SK-N-SH treated with all-trans-retinoic acid at 6 μM for 48 hours (cell line): ENCODE results near the gene RAB18.

Experiments
- ATAC-seq: fragments of 200-7000 bp; cut with Tn5 transposase; 3 replicates; pipeline ENCODE4 v1.9.1; 2020; ENCODE audit warnings: mild to moderate bottlenecking, moderate library complexity
- BACH2 ChIP-seq: fragments of 250-450 bp; sonication (Bioruptor Pico); IDR thresholded peaks from 2 replicates; pipeline ENCODE4 v1.9.0; 2021; ENCODE audit warnings: mild to moderate bottlenecking, borderline replicate concordance
- CSDC2 ChIP-seq: fragments of 250-450 bp; sonication (Bioruptor Pico); IDR thresholded peaks from 2 replicates; pipeline ENCODE4 v1.5.0; 2020; ENCODE audit warnings: mild to moderate bottlenecking, moderate library complexity
- CSRNP3 ChIP-seq: fragments of 250-450 bp; sonication (Bioruptor Pico); IDR thresholded peaks from 2 replicates; pipeline ENCODE4 v1.5.1; 2021; ENCODE audit warnings: mild to moderate bottlenecking, moderate library complexity
- GLIS3 ChIP-seq: fragments of 250-450 bp; sonication (Bioruptor Pico); IDR thresholded peaks from 2 replicates; pipeline ENCODE4 v1.5.0; 2020; ENCODE audit warnings: mild to moderate bottlenecking, moderate library complexity
- ISL1 ChIP-seq: fragments of 250-450 bp; sonication (Bioruptor Pico); IDR thresholded peaks from 2 replicates; pipeline ENCODE4 v2.1.2; 2022; ENCODE audit warnings: mild to moderate bottlenecking, moderate library complexity
- POU6F1 ChIP-seq: fragments of 250-450 bp; sonication (Bioruptor Pico); IDR thresholded peaks from 2 replicates; pipeline ENCODE4 v1.8.0; 2021; ENCODE audit warnings: low read depth, mild to moderate bottlenecking, moderate library complexity, borderline replicate concordance
- PPARA ChIP-seq: fragments of 250-450 bp; sonication (Bioruptor Pico); IDR thresholded peaks from 2 replicates; pipeline ENCODE4 v1.5.0; 2020; ENCODE audit warnings: mild to moderate bottlenecking, borderline replicate concordance
- RARB ChIP-seq: fragments of 250-450 bp; sonication (Bioruptor Pico); IDR thresholded peaks from 2 replicates; pipeline ENCODE4 v1.8.0; 2021; ENCODE audit warnings: mild to moderate bottlenecking, moderate library complexity
- SNAI2 ChIP-seq: fragments of 250-450 bp; sonication (Bioruptor Pico); IDR thresholded peaks from 2 replicates; pipeline ENCODE4 v1.5.0; 2020; ENCODE audit warnings: mild to moderate bottlenecking, moderate library complexity
- TCF4 ChIP-seq: fragments of 250-450 bp; sonication (Bioruptor Pico); IDR thresholded peaks from 2 replicates; pipeline ENCODE4 v1.8.0; 2021; ENCODE audit warnings: mild to moderate bottlenecking, moderate library complexity, borderline replicate concordance
- TOX ChIP-seq: fragments of 250-450 bp; sonication (Bioruptor Pico); IDR thresholded peaks from 2 replicates; pipeline ENCODE4 v1.8.0; 2021; ENCODE audit warnings: mild to moderate bottlenecking, moderate library complexity, borderline replicate concordance
- TSHZ2 ChIP-seq: fragments of 250-450 bp; sonication (Bioruptor Pico); IDR thresholded peaks from 2 replicates; pipeline ENCODE4 v1.5.0; 2020; ENCODE audit warnings: mild to moderate bottlenecking, moderate library complexity
- ZC3H10 ChIP-seq: fragments of 250-450 bp; sonication (Bioruptor Pico); IDR thresholded peaks from 2 replicates; pipeline ENCODE4 v1.5.1; 2021; ENCODE audit warnings: mild to moderate bottlenecking, moderate library complexity
- ZFP3 ChIP-seq: fragments of 250-450 bp; sonication (Bioruptor Pico); IDR thresholded peaks from 2 replicates; pipeline ENCODE4 v1.5.0; 2020; ENCODE audit warnings: mild to moderate bottlenecking, moderate library complexity
- ZFP30 ChIP-seq: fragments of 450-650 bp; formaldehyde crosslinking; IDR thresholded peaks from 2 replicates; pipeline ENCODE4 v1.5.0; 2022; ENCODE audit warnings: mild to moderate bottlenecking, moderate library complexity
- ZNF565 ChIP-seq: fragments of 450-650 bp; formaldehyde crosslinking; conservative IDR thresholded peaks from 2 replicates; pipeline ENCODE4 v1.5.0; 2020; ENCODE audit warnings: low read depth, mild to moderate bottlenecking, moderate library complexity
- ZNF70 ChIP-seq: fragments of 450-650 bp; formaldehyde crosslinking; IDR thresholded peaks from 2 replicates; pipeline ENCODE4 v1.5.0; 2020; ENCODE audit warnings: mild to moderate bottlenecking, moderate library complexity
- ZNF8 ChIP-seq: fragments of 450-650 bp; formaldehyde crosslinking; IDR thresholded peaks from 2 replicates; pipeline ENCODE4 v1.5.0; 2020; ENCODE audit warnings: mild to moderate bottlenecking, moderate library complexity
- TF ChIP-seq, protein P1 (sequence below): fragments of 250-450 bp; sonication (Bioruptor Pico); IDR thresholded peaks from 2 replicates; pipeline ENCODE4 v1.8.0; 2020; ENCODE audit warnings: mild to moderate bottlenecking, moderate library complexity, borderline replicate concordance
- TF ChIP-seq, protein P2 (sequence below): fragments of 250-450 bp; sonication (Bioruptor Pico); IDR thresholded peaks from 2 replicates; pipeline ENCODE4 v1.5.1; 2020; ENCODE audit warnings: low read depth, mild to moderate bottlenecking, moderate library complexity

RAB18 gene

GRCh38 chr10:27547047-27547446 is 42.9 kb downstream of the RAB18 start:
- ATAC-seq, result no peak
- TF ChIP-seq CSRNP3 (no peak), ISL1 (CRISPR knock-in tag) (no peak), POU6F1 (CRISPR knock-in tag) (no peak), SNAI2 (CRISPR knock-in tag) (no peak), ZNF8 (CRISPR knock-in tag) (no peak), TCF4 (CRISPR knock-in tag) (no peak), RARB (CRISPR knock-in tag) (no peak), BACH2 (no peak), ZFP30 (CRISPR knock-in tag) (no peak), ZC3H10 (CRISPR knock-in tag) (no peak), ZNF70 (CRISPR knock-in tag) (no peak)

DNA sequence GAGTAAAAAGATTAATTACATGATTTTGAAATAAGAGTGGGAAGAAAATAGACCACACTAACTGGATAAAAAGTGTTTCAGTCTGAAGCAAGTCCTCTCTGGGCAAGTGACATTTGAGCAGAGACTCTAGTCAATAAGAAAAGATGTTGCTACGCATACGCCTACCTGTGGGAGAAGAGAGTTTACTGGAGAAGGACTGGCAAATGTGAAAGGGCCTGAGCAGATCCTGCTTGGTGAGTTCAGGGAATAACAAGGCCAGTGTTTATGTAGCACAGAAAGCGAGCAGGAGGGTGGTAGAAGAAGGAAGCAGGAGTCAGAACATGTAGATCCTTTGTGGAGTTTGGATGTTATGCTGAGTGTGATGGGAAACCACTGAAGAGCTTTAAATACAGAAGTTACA is 43.4 kb downstream of the RAB18 start:
- ATAC-seq, result no peak
- TF ChIP-seq TOX (CRISPR knock-in tag) (no peak), POU6F1 (CRISPR knock-in tag) (no peak), ZNF565 (CRISPR knock-in tag) (no peak), CSDC2 (CRISPR knock-in tag) (no peak), TCF4 (CRISPR knock-in tag) (no peak), CSRNP3 (no peak), TSHZ2 (no peak), ZNF70 (CRISPR knock-in tag) (no peak), RARB (CRISPR knock-in tag) (no peak), BACH2 (no peak), ZNF8 (CRISPR knock-in tag) (no peak), PPARA (no peak), ZFP3 (CRISPR knock-in tag) (no peak), ISL1 (CRISPR knock-in tag) (no peak), ZC3H10 (CRISPR knock-in tag) (no peak), GLIS3 (CRISPR knock-in tag) (no peak), ZFP30 (CRISPR knock-in tag) (no peak)
- TF ChIP-seq, protein P1, sequence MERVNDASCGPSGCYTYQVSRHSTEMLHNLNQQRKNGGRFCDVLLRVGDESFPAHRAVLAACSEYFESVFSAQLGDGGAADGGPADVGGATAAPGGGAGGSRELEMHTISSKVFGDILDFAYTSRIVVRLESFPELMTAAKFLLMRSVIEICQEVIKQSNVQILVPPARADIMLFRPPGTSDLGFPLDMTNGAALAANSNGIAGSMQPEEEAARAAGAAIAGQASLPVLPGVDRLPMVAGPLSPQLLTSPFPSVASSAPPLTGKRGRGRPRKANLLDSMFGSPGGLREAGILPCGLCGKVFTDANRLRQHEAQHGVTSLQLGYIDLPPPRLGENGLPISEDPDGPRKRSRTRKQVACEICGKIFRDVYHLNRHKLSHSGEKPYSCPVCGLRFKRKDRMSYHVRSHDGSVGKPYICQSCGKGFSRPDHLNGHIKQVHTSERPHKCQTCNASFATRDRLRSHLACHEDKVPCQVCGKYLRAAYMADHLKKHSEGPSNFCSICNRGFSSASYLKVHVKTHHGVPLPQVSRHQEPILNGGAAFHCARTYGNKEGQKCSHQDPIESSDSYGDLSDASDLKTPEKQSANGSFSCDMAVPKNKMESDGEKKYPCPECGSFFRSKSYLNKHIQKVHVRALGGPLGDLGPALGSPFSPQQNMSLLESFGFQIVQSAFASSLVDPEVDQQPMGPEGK, result no peak
- TF ChIP-seq, protein P2, sequence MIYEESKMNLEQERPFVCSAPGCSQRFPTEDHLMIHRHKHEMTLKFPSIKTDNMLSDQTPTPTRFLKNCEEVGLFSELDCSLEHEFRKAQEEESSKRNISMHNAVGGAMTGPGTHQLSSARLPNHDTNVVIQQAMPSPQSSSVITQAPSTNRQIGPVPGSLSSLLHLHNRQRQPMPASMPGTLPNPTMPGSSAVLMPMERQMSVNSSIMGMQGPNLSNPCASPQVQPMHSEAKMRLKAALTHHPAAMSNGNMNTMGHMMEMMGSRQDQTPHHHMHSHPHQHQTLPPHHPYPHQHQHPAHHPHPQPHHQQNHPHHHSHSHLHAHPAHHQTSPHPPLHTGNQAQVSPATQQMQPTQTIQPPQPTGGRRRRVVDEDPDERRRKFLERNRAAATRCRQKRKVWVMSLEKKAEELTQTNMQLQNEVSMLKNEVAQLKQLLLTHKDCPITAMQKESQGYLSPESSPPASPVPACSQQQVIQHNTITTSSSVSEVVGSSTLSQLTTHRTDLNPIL (CRISPR knock-in tag), result no peak
